GM12878 (cell line): ENCODE results near the gene LCLAT1. TPM values are rescaled to one million over a fixed set of nuclear protein-coding genes. Genes with fewer than 3 reads are reported as not detected.

ENCODE experiments used
- ATAC-seq: fragments of 200-7000 bp; cut with Tn5 transposase; 3 replicates; pipeline ENCODE4 v1.9.1; 2020; ENCODE audit warnings: mild to moderate bottlenecking, moderate library complexity
- BruUV-seq: library from RNA; stranded (reverse); fragments of 400-500 nt; replicated peaks from 2 replicates; lab custom pipeline; 2021; lab: Mats Ljungman, UMichigan
- CTCF ChIA-PET: fragments of 300-600 bp; sonication (Branson Sonifier 250); formaldehyde crosslinking; extraction: SDS; loops from one replicate; lab custom pipeline; 2021; ENCODE audit warnings: inconsistent platforms; lab: Yijun Ruan, JAX
- POLR2A ChIA-PET: fragments of 350-600 bp; formaldehyde crosslinking; extraction: SDS; loops from one replicate; lab custom pipeline; 2021; ENCODE audit warnings: inconsistent platforms; lab: Charles Lee
- RAD21 ChIA-PET: fragments of 300-600 bp; sonication (Branson Sonifier 250); formaldehyde crosslinking; loops from one replicate; lab custom pipeline; 2023; ENCODE audit warnings: antibody characterized with exemption; ENCODE audit not compliant: unreplicated experiment; lab: Charles Lee
- SMC1A ChIA-PET: fragments of 300-600 bp; sonication (Branson Sonifier 250); formaldehyde crosslinking; loops from one replicate; lab custom pipeline; 2023; ENCODE audit not compliant: unreplicated experiment, uncharacterized antibody; lab: Charles Lee
- DNase-seq: peaks from one replicate; pipeline ENCODE4 v3.0.0-alpha.2; 2011; ENCODE audit warnings: low read depth, low spot score
- FAIRE-seq: peaks from 3 replicates; lab custom pipeline; 2011; peaks lifted over from hg19 to GRCh38; lab: Jason Lieb, UNC
- H2AFZ ChIP-seq: 2 replicates; pipeline ENCODE4 v1.6.0; 2011; ENCODE audit warnings: low read depth, low read length, control low read depth; ENCODE audit not compliant: control insufficient read depth
- H3K27ac ChIP-seq: 2 replicates; pipeline ENCODE4 v1.5.1; 2011; ENCODE audit warnings: control low read depth; ENCODE audit not compliant: control insufficient read depth, insufficient read depth
- H3K27me3 ChIP-seq, 2 experiments: replicated peaks in 1 of 2; 2 replicates each; pipeline versions ENCODE4 v1.6.0 to v1.6.1; 2011; ENCODE audit warnings: low read length in 1 of 2; ENCODE audit not compliant: control insufficient read depth in 2 of 2, insufficient read depth in 2 of 2
- H3K36me3 ChIP-seq, 2 experiments: 2 replicates each; pipeline ENCODE4 v1.5.1; 2011; ENCODE audit warnings: low read length in 1 of 2; ENCODE audit not compliant: control insufficient read depth in 2 of 2, insufficient read depth in 2 of 2
- H3K4me1 ChIP-seq: 2 replicates; pipeline ENCODE4 v1.6.1; 2011; ENCODE audit warnings: mild to moderate bottlenecking, low read length, moderate library complexity, mixed read lengths; ENCODE audit not compliant: control insufficient read depth, insufficient read depth
- H3K4me2 ChIP-seq: 2 replicates; pipeline ENCODE4 v1.6.0; 2011; ENCODE audit warnings: control low read depth; ENCODE audit not compliant: control insufficient read depth, insufficient read depth
- H3K4me3 ChIP-seq: fragments of 200-600 bp; sonication (generic); 2 replicates; pipeline ENCODE4 v1.5.1; 2016
- H3K79me2 ChIP-seq: 2 replicates; pipeline ENCODE4 v1.6.0; 2011; ENCODE audit warnings: low read length; ENCODE audit not compliant: control insufficient read depth, insufficient read depth
- H3K9ac ChIP-seq: 2 replicates; pipeline ENCODE4 v1.8.0; 2011; ENCODE audit warnings: low read length, control low read depth, mixed read lengths; ENCODE audit not compliant: control insufficient read depth, insufficient read depth
- H3K9me3 ChIP-seq: replicated peaks from 3 replicates; pipeline ENCODE4 v1.5.1; 2011; ENCODE audit warnings: mild to moderate bottlenecking, low read length; ENCODE audit not compliant: control insufficient read depth, insufficient read depth
- H4K20me1 ChIP-seq: 2 replicates; pipeline ENCODE4 v1.6.0; 2011; ENCODE audit not compliant: control insufficient read depth, insufficient read depth
- CBX5 ChIP-seq: sonication (generic); IDR thresholded peaks from 2 replicates; pipeline ENCODE4 v1.6.1; 2016; ENCODE audit warnings: low read depth, moderate library complexity, mild to moderate bottlenecking, inconsistent platforms
- CHD4 ChIP-seq: fragments of 200-600 bp; sonication (generic); IDR thresholded peaks from 2 replicates; pipeline ENCODE4 v1.6.1; 2016; ENCODE audit warnings: mild to moderate bottlenecking
- DPF2 ChIP-seq: fragments of 450-650 bp; IDR thresholded peaks from 2 replicates; pipeline ENCODE4 v1.6.1; 2017; ENCODE audit warnings: mild to moderate bottlenecking
- POLR2AphosphoS2 ChIP-seq: IDR thresholded peaks from 2 replicates; pipeline ENCODE4 v1.6.1; 2011; ENCODE audit warnings: low read depth, mild to moderate bottlenecking, low read length, improper control_type of control experiment, moderate library complexity
- SP1 ChIP-seq: IDR thresholded peaks from one replicate; pipeline ENCODE4 v1.6.1; 2011; ENCODE audit warnings: low read depth, low read length
- SUZ12 ChIP-seq: fragments of 200-600 bp; sonication (generic); IDR thresholded peaks from one replicate; pipeline ENCODE4 v1.6.1; 2018; ENCODE audit warnings: antibody characterized with exemption, mild to moderate bottlenecking; ENCODE audit not compliant: unreplicated experiment
- TCF7 ChIP-seq: IDR thresholded peaks from 2 replicates; pipeline ENCODE4 v1.6.1; 2014; ENCODE audit warnings: antibody characterized with exemption, borderline replicate concordance
- ZSCAN29 ChIP-seq: fragments of 450-650 bp; IDR thresholded peaks from 2 replicates; pipeline ENCODE4 v1.6.1; 2017; ENCODE audit warnings: mild to moderate bottlenecking, moderate library complexity
- WGBS: methylation state at CpG from one replicate; pipeline ENCODE4 v1.1.6; 2016; ENCODE audit warnings: low lambda C conversion rate; ENCODE audit not compliant: insufficient replicate concordance, insufficient coverage; ENCODE audit errors: missing lambda C conversion rate; 5-methylcytosine and 5-hydroxymethylcytosine counted together
- in situ Hi-C: fragments of 300-500 bp; cut with MboI; formaldehyde crosslinking; loops from 9 replicates; pipeline ENCODE4 v1.14.3; 2018; ENCODE audit warnings: mixed read lengths
- intact Hi-C: fragments of 100-400 bp; cut with micrococcal nuclease; formaldehyde crosslinking; loops from one replicate; pipeline ENCODE4 v1.14.2; 2022; ENCODE audit not compliant: unreplicated experiment
- polyA plus RNA-seq, 11 experiments: library from polyadenylated mRNA; depleted of rRNA in 4 of 11; unstranded in 6 of 11; stranded (reverse) in 5 of 11; fragments of >200 nt; fragmentation: Nextera tagmentation in 4 of 11; fragmentation: Illumina TruSeq in 1 of 11; extraction: Ambion mirVana in 4 of 11; extraction: Trizol in 1 of 11; gene quantifications; 1 replicate in 1 of 11; 2 replicates in 10 of 11; pipeline versions ENCODE4 v1.2.1 to v1.2.3, GENCODE V29; 2011 to 2016; ENCODE audit warnings: inconsistent platforms in 2 of 11, missing spikeins in 2 of 11, low read depth in 1 of 11
- total RNA-seq, 4 experiments: library from RNA; depleted of rRNA in 3 of 4; stranded (reverse); fragments of >200 nt in 3 of 4; fragmentation: Illumina TruSeq in 1 of 4; extraction: Trizol in 1 of 4; gene quantifications; 2 replicates each; pipeline versions ENCODE4 v1.2.1 to v1.2.3, GENCODE V29; 2013 to 2021
- TF ChIP-seq, protein P1 (sequence below): IDR thresholded peaks from 2 replicates; pipeline ENCODE4 v1.6.1; 2012; ENCODE audit warnings: mild to moderate bottlenecking, low read depth, low read length

Gene LCLAT1
- total and polyA plus RNA-seq, 10 of the 15 experiments (the other 5 are each of a cell fraction or from before 2014, with no cell fraction given) = 8.1 to 33.0 (median 15.9) TPM

DNA sequence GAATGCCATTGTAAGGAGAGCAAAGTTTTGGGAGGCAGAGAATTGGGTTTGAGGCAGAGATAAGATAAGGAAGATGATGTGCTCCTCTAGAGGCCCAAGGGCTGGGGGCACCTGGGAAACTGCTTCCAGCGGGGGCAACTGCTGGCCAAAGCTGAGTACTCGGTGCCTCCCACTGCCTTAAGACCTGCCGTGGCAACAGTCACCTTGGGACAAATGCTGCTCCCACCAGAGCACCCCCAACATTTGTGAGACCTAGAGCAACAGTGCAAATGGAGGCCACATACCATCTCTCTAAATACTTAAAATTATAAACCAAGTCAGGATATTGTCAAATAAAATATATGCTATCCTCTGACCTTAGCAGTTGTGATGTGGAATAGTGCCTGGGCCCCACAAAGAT is 233.1 kb downstream of the LCLAT1 start:
- Histone ChIP-seq H3K4me1 (no peaks in the 10 kb centered on the region), H3K27ac (no peak overlapping the region), H4K20me1 (no peaks in the 10 kb centered on the region), H3K4me3 (no peak overlapping the region), H3K27me3 (no peaks in the 10 kb centered on the region), H3K79me2 (no peaks in the 10 kb centered on the region), H3K4me2 (no peak overlapping the region), H3K9ac (no peak overlapping the region)
- SMC1A ChIA-PET = interaction anchor here (0.6 kb wide), 1 partner anchor 813 kb away, joined by 3 read pairs; no protein-coding TSS in a partner anchor
- FAIRE-seq (no peak), DNase-seq (no peak)
- CTCF ChIA-PET = interaction anchor here (0.6 to 1.1 kb wide), 2 partner anchors 32 to 99 kb away, joined by 3 read pairs; no protein-coding TSS in a partner anchor
- RAD21 ChIA-PET = no interaction called here
- in situ Hi-C loops = no loop called here
- 40% methylated on average over 3 of the region's 3 CpGs for WGBS
- POLR2A ChIA-PET = no interaction called here
- TF ChIP-seq SUZ12 = no peak
- TF ChIP-seq, all 136 proteins: peak for 0
- BruUV-seq = no TSS peak
- Histone ChIP-seq H3K9me3 (no peaks in the 10 kb centered on the region; the same call in 2 of the 3 replicates), H3K36me3 (no peaks in the 10 kb centered on the region), H2AFZ (no peak overlapping the region)
- ATAC-seq = no peak
- intact Hi-C loops = no loop called here

DNA sequence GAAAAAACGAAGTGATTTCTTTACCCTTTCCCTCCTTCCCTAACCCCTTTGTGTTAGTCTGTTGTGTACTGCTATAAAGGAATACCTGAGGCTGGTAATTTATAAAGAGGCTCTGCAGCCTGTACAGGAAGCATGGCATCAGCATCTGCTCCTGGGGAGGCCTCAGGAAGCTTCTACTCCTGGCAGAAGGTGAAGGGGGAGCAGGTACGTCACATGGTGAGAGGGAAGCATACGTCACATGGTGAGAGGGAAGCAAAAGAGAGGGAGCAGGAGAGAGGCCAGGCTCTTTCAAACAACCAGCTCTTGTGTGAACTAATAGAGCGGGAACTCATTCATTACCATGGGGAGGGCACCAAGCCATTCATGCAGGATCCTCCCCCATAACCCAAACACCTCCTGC is 234.0 kb downstream of the LCLAT1 start:
- ChIA-PET CTCF (interaction anchor here (0.8 to 1.1 kb wide), 3 partner anchors 31 to 516 kb away, joined by 3 read pairs; no protein-coding TSS in a partner anchor), RAD21 (no interaction called here)
- WGBS = 7% methylated on average over 4 of the region's 4 CpGs
- Histone ChIP-seq H3K4me2 (no peak overlapping the region), H3K27ac (no peak overlapping the region), H3K9me3 (no peaks in the 10 kb centered on the region; the same call in 2 of the 3 replicates), H3K79me2 (no peaks in the 10 kb centered on the region), H4K20me1 (no peaks in the 10 kb centered on the region), H3K4me3 (no peak overlapping the region), H3K27me3 (no peaks in the 10 kb centered on the region)
- in situ Hi-C loops = no loop called here
- FAIRE-seq = no peak
- TF ChIP-seq POLR2AphosphoS2 (no peak), ZSCAN29 (no peak), TCF7 (no peak), DPF2 (no peak), CBX5 (no peak), SUZ12 (no peak), SP1 (no peak), CHD4 (no peak)
- TF ChIP-seq, protein P1, sequence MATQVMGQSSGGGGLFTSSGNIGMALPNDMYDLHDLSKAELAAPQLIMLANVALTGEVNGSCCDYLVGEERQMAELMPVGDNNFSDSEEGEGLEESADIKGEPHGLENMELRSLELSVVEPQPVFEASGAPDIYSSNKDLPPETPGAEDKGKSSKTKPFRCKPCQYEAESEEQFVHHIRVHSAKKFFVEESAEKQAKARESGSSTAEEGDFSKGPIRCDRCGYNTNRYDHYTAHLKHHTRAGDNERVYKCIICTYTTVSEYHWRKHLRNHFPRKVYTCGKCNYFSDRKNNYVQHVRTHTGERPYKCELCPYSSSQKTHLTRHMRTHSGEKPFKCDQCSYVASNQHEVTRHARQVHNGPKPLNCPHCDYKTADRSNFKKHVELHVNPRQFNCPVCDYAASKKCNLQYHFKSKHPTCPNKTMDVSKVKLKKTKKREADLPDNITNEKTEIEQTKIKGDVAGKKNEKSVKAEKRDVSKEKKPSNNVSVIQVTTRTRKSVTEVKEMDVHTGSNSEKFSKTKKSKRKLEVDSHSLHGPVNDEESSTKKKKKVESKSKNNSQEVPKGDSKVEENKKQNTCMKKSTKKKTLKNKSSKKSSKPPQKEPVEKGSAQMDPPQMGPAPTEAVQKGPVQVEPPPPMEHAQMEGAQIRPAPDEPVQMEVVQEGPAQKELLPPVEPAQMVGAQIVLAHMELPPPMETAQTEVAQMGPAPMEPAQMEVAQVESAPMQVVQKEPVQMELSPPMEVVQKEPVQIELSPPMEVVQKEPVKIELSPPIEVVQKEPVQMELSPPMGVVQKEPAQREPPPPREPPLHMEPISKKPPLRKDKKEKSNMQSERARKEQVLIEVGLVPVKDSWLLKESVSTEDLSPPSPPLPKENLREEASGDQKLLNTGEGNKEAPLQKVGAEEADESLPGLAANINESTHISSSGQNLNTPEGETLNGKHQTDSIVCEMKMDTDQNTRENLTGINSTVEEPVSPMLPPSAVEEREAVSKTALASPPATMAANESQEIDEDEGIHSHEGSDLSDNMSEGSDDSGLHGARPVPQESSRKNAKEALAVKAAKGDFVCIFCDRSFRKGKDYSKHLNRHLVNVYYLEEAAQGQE = no peak
- TF ChIP-seq, all 136 proteins: peak for 0
- ChIA-PET POLR2A (no interaction called here), SMC1A (interaction anchor here (1.0 kb wide), 2 partner anchors 479 to 516 kb away, joined by 3 to 6 read pairs; no protein-coding TSS in a partner anchor)
- no peak for ATAC-seq
- Histone ChIP-seq H3K4me1 (no peaks in the 10 kb centered on the region), H3K36me3 (no peaks in the 10 kb centered on the region), H2AFZ (no peak overlapping the region), H3K9ac (no peak overlapping the region)
- intact Hi-C loops = no loop called here
- DNase-seq = no peak
- BruUV-seq = no TSS peak
